SK-N-MC (cell line): Measurements from ENCODE around the gene ZNF771.

ENCODE experiments used
- DNase-seq: peaks from one replicate; pipeline ENCODE4 v3.0.0-alpha.2; 2011; ENCODE audit warnings: low read depth, low spot score
- H3K27ac ChIP-seq: fragments of 200-600 bp; sonication (generic); 2 replicates; pipeline ENCODE4 v1.5.1; 2016; ENCODE audit warnings: mixed run types
- H3K36me3 ChIP-seq: fragments of 200-600 bp; sonication (generic); 2 replicates; pipeline ENCODE4 v1.6.1; 2017; ENCODE audit warnings: antibody characterized with exemption, low read length, mixed read lengths; ENCODE audit not compliant: insufficient read depth
- H3K4me3 ChIP-seq: fragments of 200-600 bp; sonication (generic); 2 replicates; pipeline ENCODE4 v1.5.1; 2016
- H3K9ac ChIP-seq: fragments of 200-600 bp; sonication (generic); 2 replicates; pipeline ENCODE4 v1.8.0; 2017; ENCODE audit warnings: mixed run types, mixed read lengths; ENCODE audit not compliant: insufficient read length
- H3K9me3 ChIP-seq: fragments of 200-600 bp; sonication (generic); 2 replicates; pipeline ENCODE4 v1.6.1; 2017; ENCODE audit warnings: low read depth, mild to moderate bottlenecking, antibody characterized with exemption, low read length, moderate library complexity, mixed read lengths
- EZH2 ChIP-seq: fragments of 200-600 bp; sonication (generic); IDR thresholded peaks from one replicate; pipeline ENCODE4 v1.6.1; 2017; ENCODE audit warnings: antibody characterized with exemption
- FOXP2 ChIP-seq: optimal IDR thresholded peaks from 2 replicates; pipeline ENCODE3; 2011; ENCODE audit warnings: mild to moderate bottlenecking, moderate library complexity; ENCODE audit not compliant: insufficient read depth; ENCODE audit errors: extremely low read length, control extremely low read depth
- POLR2AphosphoS5 ChIP-seq: IDR thresholded peaks from 2 replicates; pipeline ENCODE4 v1.6.1; 2012; ENCODE audit warnings: mild to moderate bottlenecking, low read depth, low read length, borderline replicate concordance

ZNF771 gene

GRCh38 chr16:30416624-30417528 lies 9.5 kb downstream of the ZNF771 start:
- Histone ChIP-seq H3K27ac (no peak overlapping the region), H3K9ac (peak overlapping the region; percentile 73), H3K4me3 (peak overlapping the region; percentile 89), H3K36me3 (peaks cover 18% of the 10 kb centered on the region), H3K9me3 (no peaks in the 10 kb centered on the region)
- no peak for DNase-seq
- TF ChIP-seq EZH2, result no peak
- no peak for TF ChIP-seq POLR2AphosphoS5
- no peak for TF ChIP-seq FOXP2

- H3K4me3 ChIP-seq, result peak overlapping the region; percentile 89
- H3K27ac ChIP-seq, result no peak overlapping the region
These were observed 10.3 kb downstream of the ZNF771 start for GRCh38 chr16:30417529-30418349.

DNA sequence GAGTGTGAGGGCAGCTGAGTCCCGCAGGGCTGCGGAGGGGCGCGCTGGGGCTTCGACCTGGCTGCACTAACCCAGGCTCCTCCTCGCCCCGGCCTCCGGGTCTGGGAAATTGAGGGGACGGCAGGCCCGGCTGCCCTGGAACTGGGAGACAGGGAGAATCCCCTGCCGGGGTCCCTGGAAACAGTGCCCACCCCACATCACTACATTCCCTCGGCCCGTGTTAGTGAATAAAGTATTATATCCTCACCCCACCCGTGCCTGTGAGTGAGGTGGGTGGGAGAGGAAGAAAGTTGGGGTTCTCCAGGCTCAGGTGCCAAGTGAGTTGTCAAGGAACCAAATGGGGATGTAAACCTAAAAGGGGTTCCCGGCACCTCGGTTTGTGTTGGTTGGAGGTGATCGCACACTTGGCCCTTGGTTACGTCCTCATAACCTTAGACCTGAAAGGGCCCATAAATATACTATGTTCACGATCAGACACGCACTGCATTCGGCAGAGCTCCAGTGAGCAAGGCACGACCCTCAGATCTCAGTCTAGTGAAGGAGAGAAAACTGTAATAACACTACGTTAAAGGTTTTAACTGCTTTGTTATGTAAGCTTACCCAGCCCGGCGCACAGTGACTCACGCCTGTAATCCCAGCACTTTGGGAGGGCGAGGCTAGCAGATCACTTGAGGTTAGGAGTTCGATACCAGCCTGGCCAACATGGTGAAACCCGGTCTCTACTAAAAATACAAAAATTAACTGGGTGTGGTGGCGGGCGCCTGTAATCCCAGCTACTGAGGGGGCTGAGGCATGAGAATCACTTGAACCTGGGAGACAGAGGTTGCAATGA lies 11.2 kb downstream of the ZNF771 start:
- no peak for DNase-seq
- Histone ChIP-seq H3K4me3 (peak overlapping the region; percentile 89), H3K36me3 (peaks cover 24% of the 10 kb centered on the region), H3K9me3 (no peaks in the 10 kb centered on the region), H3K9ac (peak overlapping the region; percentile 37), H3K27ac (no peak overlapping the region)
- TF ChIP-seq POLR2AphosphoS5 (no peak), EZH2 (no peak), FOXP2 (no peak)

More at GRCh38 chr16:30417529-30418349, 10.3 kb downstream of the ZNF771 start:
- Histone ChIP-seq H3K9me3 (no peaks in the 10 kb centered on the region), H3K36me3 (peaks cover 25% of the 10 kb centered on the region), H3K9ac (peak overlapping the region; percentile 73)
- TF ChIP-seq POLR2AphosphoS5 (peak; percentile 71; the same call in 1 of the 2 replicates), FOXP2 (no peak)
- peak; percentile 39 for DNase-seq

DNA sequence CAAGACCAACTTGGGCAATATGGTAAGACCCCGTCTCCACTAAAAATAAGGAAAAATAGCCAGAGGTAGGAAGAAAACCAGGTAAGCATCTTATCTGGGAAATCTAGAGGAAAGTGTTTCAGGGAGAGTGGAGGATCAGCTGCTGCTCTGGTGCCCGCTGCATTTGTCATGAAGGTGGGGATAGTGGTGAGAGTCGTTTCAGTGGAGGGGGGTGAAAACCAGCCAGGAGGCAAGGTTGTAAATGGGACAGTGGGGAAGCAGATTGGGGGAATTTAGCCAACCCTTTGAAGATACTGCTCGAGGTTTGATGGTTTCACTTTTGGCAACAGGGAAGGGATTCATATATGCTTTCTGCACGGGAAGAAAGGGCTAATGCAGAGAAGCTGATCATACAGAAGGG lies 13.6 kb downstream of the ZNF771 start:
- H3K9ac ChIP-seq, result no peak overlapping the region
- no peaks in the 10 kb centered on the region for H3K9me3 ChIP-seq
- no peak overlapping the region for H3K4me3 ChIP-seq
- peaks cover 38% of the 10 kb centered on the region for H3K36me3 ChIP-seq
- no peak overlapping the region for H3K27ac ChIP-seq
- no peak for DNase-seq
- TF ChIP-seq POLR2AphosphoS5, result no peak
- no peak for TF ChIP-seq EZH2
- no peak for TF ChIP-seq FOXP2

GRCh38 chr16:30428055-30428454 lies 20.6 kb downstream of the ZNF771 start:
- TF ChIP-seq POLR2AphosphoS5 (no peak), FOXP2 (no peak), EZH2 (no peak)
- Histone ChIP-seq H3K4me3 (no peak overlapping the region), H3K27ac (no peak overlapping the region), H3K36me3 (peaks cover 35% of the 10 kb centered on the region), H3K9me3 (no peaks in the 10 kb centered on the region), H3K9ac (no peak overlapping the region)
- DNase-seq, result no peak

- Histone ChIP-seq H3K36me3 (peaks cover 22% of the 10 kb centered on the region), H3K9me3 (no peaks in the 10 kb centered on the region), H3K4me3 (peak overlapping the region; percentile 99), H3K9ac (peak overlapping the region; percentile 89), H3K27ac (no peak overlapping the region)
- no peak for DNase-seq
- no peak for TF ChIP-seq FOXP2
- TF ChIP-seq EZH2, result no peak
- TF ChIP-seq POLR2AphosphoS5, result no peak
These were observed 21.9 kb downstream of the ZNF771 start for GRCh38 chr16:30429418-30429677.

DNA sequence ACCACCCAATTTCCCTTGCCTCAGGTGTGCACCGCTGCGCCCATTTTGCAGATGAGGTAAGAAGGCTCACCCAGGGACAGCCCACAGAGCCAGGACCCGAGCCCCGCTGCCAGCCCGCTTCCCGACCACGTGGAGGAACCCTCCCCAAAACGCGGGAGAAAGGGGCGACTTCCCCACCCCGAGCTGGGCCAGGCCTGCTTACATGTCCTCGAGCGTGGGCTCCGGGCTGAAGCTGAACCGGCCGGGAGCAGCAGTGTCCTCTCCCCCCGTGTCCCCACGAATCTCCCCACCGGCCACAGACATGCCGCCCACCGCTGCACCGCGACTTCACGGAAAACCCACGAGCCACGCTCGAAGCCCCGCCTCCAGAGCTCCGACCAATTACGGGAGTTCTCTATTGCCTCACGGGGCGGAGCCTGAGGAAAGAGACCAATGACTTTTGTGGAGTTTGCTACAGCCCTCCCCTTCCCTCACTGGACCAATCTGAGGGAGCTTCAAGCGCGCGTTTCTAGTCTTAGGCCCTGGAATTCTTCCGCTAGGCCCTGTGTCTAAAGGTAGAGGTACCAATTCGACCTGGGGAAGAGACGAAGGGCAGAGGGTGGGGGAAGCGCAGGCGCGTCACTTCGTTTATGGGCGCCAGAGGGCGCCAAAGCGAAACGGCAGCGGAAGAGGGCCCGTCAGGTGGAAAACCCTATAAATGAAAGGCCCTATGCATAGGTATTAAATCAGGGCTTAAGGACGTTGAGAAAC lies 22.4 kb downstream of the ZNF771 start, which contains the start of gene DCTPP1:
Gene DCTPP1 (minus strand): TSS at position 353 of the 750 bp plus-strand sequence. CDS start 50 bp downstream, at position 303.
- Histone ChIP-seq H3K9me3 (no peaks in the 10 kb centered on the region), H3K9ac (peak within 1 kb of the TSS; percentile 89), H3K36me3 (peaks cover 17% of the 10 kb centered on the region), H3K4me3 (peak within 1 kb of the TSS; percentile 99), H3K27ac (no peak within 1 kb of the TSS)
- peak; percentile 80 for TF ChIP-seq POLR2AphosphoS5
- no peak for TF ChIP-seq EZH2
- TF ChIP-seq FOXP2, result peak; percentile 70
- peak; percentile 99 for DNase-seq
